WTC11 (cell line): ENCODE results near the gene NPAT. TPM values are rescaled to one million over a fixed set of nuclear protein-coding genes. Genes with fewer than 3 reads are reported as not detected.

ENCODE experiments used
- ATAC-seq: fragments of 200-7000 bp; cut with Tn5 transposase; 2 replicates; pipeline ENCODE4 v1.10.0; 2021; ENCODE audit warnings: mild to moderate bottlenecking, moderate library complexity
- CTCF ChIA-PET: fragments of 300-600 bp; sonication (Branson Sonifier 250); formaldehyde crosslinking; loops from one replicate; lab custom pipeline; 2021; ENCODE audit warnings: antibody characterized with exemption; lab: Charles Lee
- POLR2A ChIA-PET: fragments of 350-600 bp; sonication (Branson Sonifier 250); formaldehyde crosslinking; loops from one replicate; lab custom pipeline; 2021; ENCODE audit warnings: antibody characterized with exemption; lab: Charles Lee
- DNase-seq: peaks from one replicate; pipeline ENCODE4 v3.0.0; 2021; ENCODE audit warnings: low spot score
- H3K27ac Mint-ChIP-seq: 2 replicates; pipeline ENCODE4 v1.8.0; 2021; ENCODE audit warnings: mixed read lengths
- H3K27me3 Mint-ChIP-seq: 2 replicates; pipeline ENCODE4 v1.8.0; 2021; ENCODE audit warnings: low read depth, mild to moderate bottlenecking, moderate library complexity, mixed read lengths
- H3K36me3 Mint-ChIP-seq: 2 replicates; pipeline ENCODE4 v1.8.0; 2021; ENCODE audit warnings: mixed read lengths
- H3K4me1 Mint-ChIP-seq: 2 replicates; pipeline ENCODE4 v1.8.0; 2022; ENCODE audit warnings: mixed read lengths
- H3K4me3 Mint-ChIP-seq: 2 replicates; pipeline ENCODE4 v1.8.0; 2021; ENCODE audit warnings: mild to moderate bottlenecking, moderate library complexity, mixed read lengths
- H3K9me3 Mint-ChIP-seq: 2 replicates; pipeline ENCODE4 v1.8.0; 2021; ENCODE audit warnings: mixed read lengths
- ATF1 ChIP-seq: sonication (generic); formaldehyde crosslinking; IDR thresholded peaks from 2 replicates; pipeline ENCODE4 v1.8.1; 2023; ENCODE audit warnings: mild to moderate bottlenecking, moderate library complexity, missing genetic modification reagents
- CBFB ChIP-seq: sonication (generic); formaldehyde crosslinking; IDR thresholded peaks from 2 replicates; pipeline ENCODE4 v1.8.1; 2022; ENCODE audit warnings: mild to moderate bottlenecking, low read depth, missing genetic modification reagents
- EMX1 ChIP-seq: fragments of 250-450 bp; sonication (Bioruptor Pico); IDR thresholded peaks from 2 replicates; pipeline ENCODE4 v1.8.0; 2021; ENCODE audit warnings: mild to moderate bottlenecking
- FOXJ3 ChIP-seq: sonication (generic); formaldehyde crosslinking; IDR thresholded peaks from 2 replicates; pipeline ENCODE4 v1.9.0; 2021; ENCODE audit warnings: missing genetic modification reagents, mild to moderate bottlenecking, borderline replicate concordance
- GRHL2 ChIP-seq: fragments of 250-450 bp; sonication (Bioruptor Pico); IDR thresholded peaks from 2 replicates; pipeline ENCODE4 v1.8.0; 2022; ENCODE audit warnings: mild to moderate bottlenecking, moderate library complexity; ENCODE audit not compliant: insufficient replicate concordance, severe bottlenecking
- MYBL2 ChIP-seq: sonication (generic); formaldehyde crosslinking; IDR thresholded peaks from 2 replicates; pipeline ENCODE4 v1.8.1; 2023; ENCODE audit warnings: mild to moderate bottlenecking, moderate library complexity, missing genetic modification reagents
- NFATC4 ChIP-seq: fragments of 250-450 bp; sonication (Bioruptor Pico); IDR thresholded peaks from 2 replicates; pipeline ENCODE4 v1.9.0; 2021; ENCODE audit warnings: mild to moderate bottlenecking
- OVOL2 ChIP-seq: fragments of 250-450 bp; sonication (Bioruptor Pico); IDR thresholded peaks from 2 replicates; pipeline ENCODE4 v1.9.0; 2021; ENCODE audit warnings: mild to moderate bottlenecking, borderline replicate concordance
- ZBTB21 ChIP-seq: sonication (generic); formaldehyde crosslinking; IDR thresholded peaks from 2 replicates; pipeline ENCODE4 v1.8.1; 2023; ENCODE audit warnings: mild to moderate bottlenecking, missing genetic modification reagents, borderline replicate concordance
- ZNF219 ChIP-seq: sonication (generic); formaldehyde crosslinking; IDR thresholded peaks from 2 replicates; pipeline ENCODE4 v1.8.0; 2023; ENCODE audit warnings: missing genetic modification reagents, mild to moderate bottlenecking, borderline replicate concordance
- ZNF423 ChIP-seq: fragments of 250-450 bp; sonication (Bioruptor Pico); IDR thresholded peaks from 2 replicates; pipeline ENCODE4 v2.1.2; 2022; ENCODE audit warnings: mild to moderate bottlenecking, moderate library complexity
- total RNA-seq: library from RNA; stranded (reverse); gene quantifications from 3 replicates; pipeline ENCODE4 v1.2.3, GENCODE V29; 2021
- TF ChIP-seq, protein P1 (sequence below): fragments of 250-450 bp; sonication (Bioruptor Pico); IDR thresholded peaks from 2 replicates; pipeline ENCODE4 v2.1.2; 2022; ENCODE audit warnings: mild to moderate bottlenecking, moderate library complexity
- TF ChIP-seq, protein P2 (sequence below): sonication (generic); formaldehyde crosslinking; IDR thresholded peaks from 2 replicates; pipeline ENCODE4 v1.8.1; 2023; ENCODE audit warnings: mild to moderate bottlenecking, missing genetic modification reagents, moderate library complexity
- TF ChIP-seq, protein P3 (sequence below): sonication (generic); formaldehyde crosslinking; IDR thresholded peaks from 2 replicates; pipeline ENCODE4 v1.8.1; 2023; ENCODE audit warnings: mild to moderate bottlenecking, missing genetic modification reagents, borderline replicate concordance
- TF ChIP-seq, protein P4 (sequence below): sonication (generic); formaldehyde crosslinking; IDR thresholded peaks from 2 replicates; pipeline ENCODE4 v1.8.0; 2023; ENCODE audit warnings: missing genetic modification reagents
- TF ChIP-seq, protein P5 (sequence below): sonication (generic); formaldehyde crosslinking; conservative IDR thresholded peaks from 2 replicates; pipeline ENCODE4 v1.8.1; 2022; ENCODE audit warnings: mild to moderate bottlenecking, missing genetic modification reagents
- TF ChIP-seq, protein P6 (sequence below): sonication (generic); formaldehyde crosslinking; IDR thresholded peaks from 2 replicates; pipeline ENCODE4 v1.8.0; 2022; ENCODE audit warnings: mild to moderate bottlenecking, missing genetic modification reagents
- TF ChIP-seq, protein P7 (sequence below): fragments of 200-600 bp; IDR thresholded peaks from 2 replicates; pipeline ENCODE4 v1.8.0; 2022; ENCODE audit warnings: antibody characterized with exemption

The NPAT gene
- total RNA-seq, 1 experiment from 2014 or later, result 17.2 TPM

DNA sequence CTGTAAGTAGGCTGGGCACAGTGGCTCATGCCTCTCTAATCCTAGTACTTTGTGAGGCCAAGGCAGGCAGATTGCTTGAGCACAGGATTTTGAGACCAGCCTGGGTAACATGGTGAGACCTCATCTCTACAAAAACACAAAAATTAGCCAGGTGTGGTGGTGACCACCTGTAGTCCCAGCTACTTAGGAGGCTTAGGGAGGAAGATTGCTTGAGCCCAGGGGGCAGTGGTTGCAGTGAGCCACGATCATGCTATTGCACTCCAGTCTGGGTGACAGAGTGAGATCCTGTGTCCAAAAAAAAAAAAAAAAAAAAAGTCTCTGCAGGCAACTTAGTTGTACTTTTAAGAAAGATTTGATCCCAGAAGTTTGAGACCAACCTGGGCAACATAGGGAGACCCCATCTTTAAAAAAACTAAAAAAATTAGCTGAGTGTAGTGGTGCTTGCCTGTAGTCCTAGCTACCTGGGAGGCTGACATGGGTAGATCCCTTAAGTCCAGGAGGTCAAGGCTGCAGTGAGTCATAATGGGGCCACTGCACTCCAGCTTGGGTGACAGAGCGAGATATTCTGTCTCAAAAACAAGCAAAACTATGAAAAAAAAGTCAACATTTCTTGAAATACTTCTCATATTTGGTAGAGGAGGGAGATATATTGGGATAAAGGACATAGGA lies 11.0 kb upstream of the NPAT start:
- DNase-seq (no peak), ATAC-seq (no peak)
- peaks cover 51% of the 10 kb centered on the region for H3K36me3 Mint-ChIP-seq
- no peaks in the 10 kb centered on the region for H3K9me3 Mint-ChIP-seq
- H3K27ac Mint-ChIP-seq, result no peak overlapping the region
- H3K4me1 Mint-ChIP-seq, result no peaks in the 10 kb centered on the region
- no peak overlapping the region for H3K4me3 Mint-ChIP-seq
- TF ChIP-seq FOXJ3 (CRISPR knock-in tag), result no peak
- TF ChIP-seq, protein P1, sequence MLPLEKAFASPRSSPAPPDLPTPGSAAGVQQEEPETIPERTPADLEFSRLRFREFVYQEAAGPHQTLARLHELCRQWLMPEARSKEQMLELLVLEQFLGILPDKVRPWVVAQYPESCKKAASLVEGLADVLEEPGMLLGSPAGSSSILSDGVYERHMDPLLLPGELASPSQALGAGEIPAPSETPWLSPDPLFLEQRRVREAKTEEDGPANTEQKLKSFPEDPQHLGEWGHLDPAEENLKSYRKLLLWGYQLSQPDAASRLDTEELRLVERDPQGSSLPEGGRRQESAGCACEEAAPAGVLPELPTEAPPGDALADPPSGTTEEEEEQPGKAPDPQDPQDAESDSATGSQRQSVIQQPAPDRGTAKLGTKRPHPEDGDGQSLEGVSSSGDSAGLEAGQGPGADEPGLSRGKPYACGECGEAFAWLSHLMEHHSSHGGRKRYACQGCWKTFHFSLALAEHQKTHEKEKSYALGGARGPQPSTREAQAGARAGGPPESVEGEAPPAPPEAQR (CRISPR knock-in tag), result no peak
- no peak for TF ChIP-seq MYBL2 (CRISPR knock-in tag)
- no peak for TF ChIP-seq GRHL2 (CRISPR knock-in tag)
- TF ChIP-seq, protein P2, sequence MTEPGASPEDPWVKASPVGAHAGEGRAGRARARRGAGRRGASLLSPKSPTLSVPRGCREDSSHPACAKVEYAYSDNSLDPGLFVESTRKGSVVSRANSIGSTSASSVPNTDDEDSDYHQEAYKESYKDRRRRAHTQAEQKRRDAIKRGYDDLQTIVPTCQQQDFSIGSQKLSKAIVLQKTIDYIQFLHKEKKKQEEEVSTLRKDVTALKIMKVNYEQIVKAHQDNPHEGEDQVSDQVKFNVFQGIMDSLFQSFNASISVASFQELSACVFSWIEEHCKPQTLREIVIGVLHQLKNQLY (CRISPR knock-in tag), result no peak
- no peak for TF ChIP-seq ZNF219
- TF ChIP-seq, protein P3, sequence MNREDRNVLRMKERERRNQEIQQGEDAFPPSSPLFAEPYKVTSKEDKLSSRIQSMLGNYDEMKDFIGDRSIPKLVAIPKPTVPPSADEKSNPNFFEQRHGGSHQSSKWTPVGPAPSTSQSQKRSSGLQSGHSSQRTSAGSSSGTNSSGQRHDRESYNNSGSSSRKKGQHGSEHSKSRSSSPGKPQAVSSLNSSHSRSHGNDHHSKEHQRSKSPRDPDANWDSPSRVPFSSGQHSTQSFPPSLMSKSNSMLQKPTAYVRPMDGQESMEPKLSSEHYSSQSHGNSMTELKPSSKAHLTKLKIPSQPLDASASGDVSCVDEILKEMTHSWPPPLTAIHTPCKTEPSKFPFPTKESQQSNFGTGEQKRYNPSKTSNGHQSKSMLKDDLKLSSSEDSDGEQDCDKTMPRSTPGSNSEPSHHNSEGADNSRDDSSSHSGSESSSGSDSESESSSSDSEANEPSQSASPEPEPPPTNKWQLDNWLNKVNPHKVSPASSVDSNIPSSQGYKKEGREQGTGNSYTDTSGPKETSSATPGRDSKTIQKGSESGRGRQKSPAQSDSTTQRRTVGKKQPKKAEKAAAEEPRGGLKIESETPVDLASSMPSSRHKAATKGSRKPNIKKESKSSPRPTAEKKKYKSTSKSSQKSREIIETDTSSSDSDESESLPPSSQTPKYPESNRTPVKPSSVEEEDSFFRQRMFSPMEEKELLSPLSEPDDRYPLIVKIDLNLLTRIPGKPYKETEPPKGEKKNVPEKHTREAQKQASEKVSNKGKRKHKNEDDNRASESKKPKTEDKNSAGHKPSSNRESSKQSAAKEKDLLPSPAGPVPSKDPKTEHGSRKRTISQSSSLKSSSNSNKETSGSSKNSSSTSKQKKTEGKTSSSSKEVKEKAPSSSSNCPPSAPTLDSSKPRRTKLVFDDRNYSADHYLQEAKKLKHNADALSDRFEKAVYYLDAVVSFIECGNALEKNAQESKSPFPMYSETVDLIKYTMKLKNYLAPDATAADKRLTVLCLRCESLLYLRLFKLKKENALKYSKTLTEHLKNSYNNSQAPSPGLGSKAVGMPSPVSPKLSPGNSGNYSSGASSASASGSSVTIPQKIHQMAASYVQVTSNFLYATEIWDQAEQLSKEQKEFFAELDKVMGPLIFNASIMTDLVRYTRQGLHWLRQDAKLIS (CRISPR knock-in tag), result no peak
- TF ChIP-seq, protein P4, sequence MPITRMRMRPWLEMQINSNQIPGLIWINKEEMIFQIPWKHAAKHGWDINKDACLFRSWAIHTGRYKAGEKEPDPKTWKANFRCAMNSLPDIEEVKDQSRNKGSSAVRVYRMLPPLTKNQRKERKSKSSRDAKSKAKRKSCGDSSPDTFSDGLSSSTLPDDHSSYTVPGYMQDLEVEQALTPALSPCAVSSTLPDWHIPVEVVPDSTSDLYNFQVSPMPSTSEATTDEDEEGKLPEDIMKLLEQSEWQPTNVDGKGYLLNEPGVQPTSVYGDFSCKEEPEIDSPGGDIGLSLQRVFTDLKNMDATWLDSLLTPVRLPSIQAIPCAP (CRISPR knock-in tag), result no peak
- TF ChIP-seq EMX1 (CRISPR knock-in tag), result no peak
- TF ChIP-seq, protein P5, sequence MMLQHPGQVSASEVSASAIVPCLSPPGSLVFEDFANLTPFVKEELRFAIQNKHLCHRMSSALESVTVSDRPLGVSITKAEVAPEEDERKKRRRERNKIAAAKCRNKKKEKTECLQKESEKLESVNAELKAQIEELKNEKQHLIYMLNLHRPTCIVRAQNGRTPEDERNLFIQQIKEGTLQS (CRISPR knock-in tag), result no peak
- TF ChIP-seq ZNF423 (CRISPR knock-in tag), result no peak
- TF ChIP-seq, protein P6, sequence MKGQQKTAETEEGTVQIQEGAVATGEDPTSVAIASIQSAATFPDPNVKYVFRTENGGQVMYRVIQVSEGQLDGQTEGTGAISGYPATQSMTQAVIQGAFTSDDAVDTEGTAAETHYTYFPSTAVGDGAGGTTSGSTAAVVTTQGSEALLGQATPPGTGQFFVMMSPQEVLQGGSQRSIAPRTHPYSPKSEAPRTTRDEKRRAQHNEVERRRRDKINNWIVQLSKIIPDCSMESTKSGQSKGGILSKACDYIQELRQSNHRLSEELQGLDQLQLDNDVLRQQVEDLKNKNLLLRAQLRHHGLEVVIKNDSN (CRISPR knock-in tag), result no peak
- no peak for TF ChIP-seq ZBTB21 (CRISPR knock-in tag)
- TF ChIP-seq OVOL2 (CRISPR knock-in tag), result no peak
- no peak for TF ChIP-seq ATF1 (CRISPR knock-in tag)
- no peak for TF ChIP-seq CBFB (CRISPR knock-in tag)
- TF ChIP-seq, protein P7, sequence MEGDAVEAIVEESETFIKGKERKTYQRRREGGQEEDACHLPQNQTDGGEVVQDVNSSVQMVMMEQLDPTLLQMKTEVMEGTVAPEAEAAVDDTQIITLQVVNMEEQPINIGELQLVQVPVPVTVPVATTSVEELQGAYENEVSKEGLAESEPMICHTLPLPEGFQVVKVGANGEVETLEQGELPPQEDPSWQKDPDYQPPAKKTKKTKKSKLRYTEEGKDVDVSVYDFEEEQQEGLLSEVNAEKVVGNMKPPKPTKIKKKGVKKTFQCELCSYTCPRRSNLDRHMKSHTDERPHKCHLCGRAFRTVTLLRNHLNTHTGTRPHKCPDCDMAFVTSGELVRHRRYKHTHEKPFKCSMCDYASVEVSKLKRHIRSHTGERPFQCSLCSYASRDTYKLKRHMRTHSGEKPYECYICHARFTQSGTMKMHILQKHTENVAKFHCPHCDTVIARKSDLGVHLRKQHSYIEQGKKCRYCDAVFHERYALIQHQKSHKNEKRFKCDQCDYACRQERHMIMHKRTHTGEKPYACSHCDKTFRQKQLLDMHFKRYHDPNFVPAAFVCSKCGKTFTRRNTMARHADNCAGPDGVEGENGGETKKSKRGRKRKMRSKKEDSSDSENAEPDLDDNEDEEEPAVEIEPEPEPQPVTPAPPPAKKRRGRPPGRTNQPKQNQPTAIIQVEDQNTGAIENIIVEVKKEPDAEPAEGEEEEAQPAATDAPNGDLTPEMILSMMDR, result no peak
- no peak for TF ChIP-seq NFATC4
- CTCF ChIA-PET, result interaction anchor here (1.2 kb wide), 1 partner anchor 85 kb away, joined by 3 read pairs; no protein-coding TSS in a partner anchor
- H3K27me3 Mint-ChIP-seq, result no peaks in the 10 kb centered on the region
- POLR2A ChIA-PET, result no interaction called here
